Thyroid gland (tissue), 4 donors: ENCODE measurements around the gene FAIM2. TPM values are rescaled to one million over a fixed set of nuclear protein-coding genes. Genes with fewer than 3 reads are reported as not detected.

ENCODE experiments used
- DNase-seq, 2 donors: peaks; one replicate each; pipeline ENCODE4 v3.0.0-alpha.2; 2019
- H3K27ac ChIP-seq, 3 donors: fragments of 200-600 bp; sonication (generic); 1 replicate in 2 of 3; 2 replicates in 1 of 3; pipeline ENCODE4 v1.5.1; 2016 to 2019; ENCODE audit warnings: mild to moderate bottlenecking in 1 of 3, moderate library complexity in 1 of 3
- H3K27me3 ChIP-seq: fragments of 200-600 bp; sonication (generic); one replicate; pipeline ENCODE4 v1.5.1; 2019
- H3K36me3 ChIP-seq, 2 donors: fragments of 200-600 bp; sonication (generic); one replicate each; pipeline ENCODE4 v1.5.1; 2016 to 2019
- H3K4me1 ChIP-seq, 2 donors: fragments of 200-600 bp; sonication (generic); one replicate each; pipeline ENCODE4 v1.5.1; 2017 to 2019
- H3K4me3 ChIP-seq, 3 donors: fragments of 200-600 bp; sonication (generic); replicated peaks in 1 of 3; 1 replicate in 2 of 3; 2 replicates in 1 of 3; pipeline ENCODE4 v1.5.1; 2016; ENCODE audit warnings: mild to moderate bottlenecking in 1 of 3
- H3K9me3 ChIP-seq: fragments of 200-600 bp; sonication (generic); one replicate; pipeline ENCODE4 v1.5.1; 2017
- POLR2A ChIP-seq, 2 donors: fragments of 450-650 bp; IDR thresholded peaks; one replicate each; pipeline ENCODE4 v1.6.1; 2017; ENCODE audit warnings: antibody characterized with exemption in 2 of 2, mild to moderate bottlenecking in 2 of 2, moderate library complexity in 1 of 2
- WGBS, 2 donors: methylation state at CpG; one replicate each; pipeline ENCODE4 v1.1.5; 2017; 5-methylcytosine and 5-hydroxymethylcytosine counted together
- intact Hi-C: fragments of 100-400 bp; cut with DNase I; formaldehyde crosslinking; loops from one replicate; pipeline ENCODE4 v1.15.1; 2023
- total RNA-seq, 4 donors: library from RNA; depleted of rRNA; stranded (reverse); fragments of >200 nt; gene quantifications; one replicate each; pipeline ENCODE4 v1.2.3, GENCODE V29; 2016
- TF ChIP-seq, protein P1 (sequence below), 6 experiments: fragments of 200-600 bp in 3 of 6; fragments of 450-650 bp in 3 of 6; sonication (generic) in 3 of 6; IDR thresholded peaks; one replicate each; pipeline ENCODE4 v1.5.1; 2016 to 2019; ENCODE audit warnings: antibody characterized with exemption in 6 of 6, mild to moderate bottlenecking in 2 of 6, inconsistent platforms in 1 of 6, moderate library complexity in 1 of 6

FAIM2 gene
- total RNA-seq, 4 donors from 2014 or later: 0.13 to 3.0 (median 0.33) TPM; not detected in 1

DNA sequence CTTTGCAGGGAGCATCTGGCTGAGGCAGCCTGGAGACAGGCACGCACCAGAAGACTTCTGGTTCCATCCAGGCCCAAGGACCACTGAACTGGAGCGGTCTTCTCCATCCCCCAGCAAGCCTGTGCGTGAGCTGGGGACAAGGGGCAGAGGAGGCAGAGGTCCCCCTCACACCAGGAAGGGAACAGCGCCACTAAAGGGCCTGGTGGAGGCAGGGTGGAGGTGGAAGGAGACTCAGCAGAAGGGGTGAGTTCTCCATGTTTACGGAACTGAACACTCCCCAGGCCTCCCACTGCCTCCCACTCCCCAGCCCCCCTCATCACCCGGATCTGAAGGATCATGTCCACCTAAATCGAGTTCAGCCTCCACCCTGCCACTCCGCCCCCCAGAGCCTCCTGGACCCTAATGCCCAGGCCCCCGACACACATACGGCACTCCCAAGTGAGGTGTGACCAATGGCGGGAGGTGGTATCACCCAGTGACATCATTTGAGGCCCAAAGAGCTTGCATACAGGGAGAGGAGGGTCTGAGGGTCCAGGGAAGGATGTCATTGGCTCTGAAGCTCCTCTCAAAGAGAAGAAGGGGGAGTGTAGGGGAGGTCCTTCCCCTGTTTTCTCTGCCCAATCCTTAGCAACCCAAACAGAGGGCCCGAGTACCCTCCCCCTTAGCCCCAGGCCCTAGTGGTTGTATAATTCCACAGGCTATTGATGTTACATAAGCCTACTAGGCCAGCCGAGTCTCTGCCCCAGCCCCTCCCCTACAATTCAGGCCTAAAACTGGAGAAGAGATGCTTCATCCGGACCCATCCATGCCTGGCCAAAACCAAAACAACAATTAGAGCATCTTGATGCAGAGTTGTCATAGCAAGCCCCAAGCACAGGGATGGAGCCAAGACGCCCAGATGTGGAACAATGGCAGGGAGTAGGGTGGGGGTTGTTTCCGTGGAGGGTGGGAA, 1.0 kb downstream of the FAIM2 start:
- no peaks in the 10 kb centered on the region for H3K36me3 ChIP-seq
- H3K4me1 ChIP-seq: no peaks in the 10 kb centered on the region
- H3K27ac ChIP-seq: no peak overlapping the region
- intact Hi-C loops: no loop called here
- no peaks in the 10 kb centered on the region for H3K9me3 ChIP-seq
- WGBS, 2 donors: 75 to 80% methylated on average over 12 to 15 of the region's 16 CpGs
- H3K27me3 ChIP-seq: no peaks in the 10 kb centered on the region
- DNase-seq: no peak
- H3K4me3 ChIP-seq: no peak overlapping the region
- TF ChIP-seq POLR2A (IDR thresholded peaks at IDR 0.05): no peak
- TF ChIP-seq, protein P1, sequence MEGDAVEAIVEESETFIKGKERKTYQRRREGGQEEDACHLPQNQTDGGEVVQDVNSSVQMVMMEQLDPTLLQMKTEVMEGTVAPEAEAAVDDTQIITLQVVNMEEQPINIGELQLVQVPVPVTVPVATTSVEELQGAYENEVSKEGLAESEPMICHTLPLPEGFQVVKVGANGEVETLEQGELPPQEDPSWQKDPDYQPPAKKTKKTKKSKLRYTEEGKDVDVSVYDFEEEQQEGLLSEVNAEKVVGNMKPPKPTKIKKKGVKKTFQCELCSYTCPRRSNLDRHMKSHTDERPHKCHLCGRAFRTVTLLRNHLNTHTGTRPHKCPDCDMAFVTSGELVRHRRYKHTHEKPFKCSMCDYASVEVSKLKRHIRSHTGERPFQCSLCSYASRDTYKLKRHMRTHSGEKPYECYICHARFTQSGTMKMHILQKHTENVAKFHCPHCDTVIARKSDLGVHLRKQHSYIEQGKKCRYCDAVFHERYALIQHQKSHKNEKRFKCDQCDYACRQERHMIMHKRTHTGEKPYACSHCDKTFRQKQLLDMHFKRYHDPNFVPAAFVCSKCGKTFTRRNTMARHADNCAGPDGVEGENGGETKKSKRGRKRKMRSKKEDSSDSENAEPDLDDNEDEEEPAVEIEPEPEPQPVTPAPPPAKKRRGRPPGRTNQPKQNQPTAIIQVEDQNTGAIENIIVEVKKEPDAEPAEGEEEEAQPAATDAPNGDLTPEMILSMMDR (IDR thresholded peaks at IDR 0.05): no peak

DNA sequence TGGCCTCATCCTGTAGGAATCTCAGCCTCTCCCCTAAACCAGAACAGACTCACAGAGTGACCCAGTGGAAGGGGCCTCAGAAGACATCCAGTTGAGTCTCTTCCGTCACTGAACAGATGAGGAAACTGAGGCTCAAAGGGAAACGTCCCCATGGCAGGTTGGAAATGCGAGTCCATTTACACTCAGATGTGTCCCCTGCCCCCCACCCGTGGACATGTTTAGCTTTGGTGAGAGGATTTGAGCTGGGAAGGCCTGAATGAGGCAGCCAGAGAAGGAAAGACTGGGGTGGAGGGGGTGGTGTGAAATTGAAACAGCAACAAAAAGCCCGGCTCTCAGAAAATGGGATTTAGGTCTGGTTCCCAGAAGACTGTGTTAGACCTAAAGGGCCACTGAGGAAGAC, 1.7 kb downstream of the FAIM2 start:
- Histone ChIP-seq H3K4me3 (no peak overlapping the region), H3K27me3 (no peaks in the 10 kb centered on the region), H3K36me3 (no peaks in the 10 kb centered on the region), H3K27ac (no peak overlapping the region), H3K4me1 (no peaks in the 10 kb centered on the region), H3K9me3 (no peaks in the 10 kb centered on the region)
- DNase-seq: no peak
- intact Hi-C loops: no loop called here
- WGBS, 2 donors: 78 to 93% methylated on average over 5 of the region's 5 CpGs
- TF ChIP-seq, protein P1 (IDR thresholded peaks at IDR 0.05): no peak
- TF ChIP-seq POLR2A (IDR thresholded peaks at IDR 0.05): no peak

DNA sequence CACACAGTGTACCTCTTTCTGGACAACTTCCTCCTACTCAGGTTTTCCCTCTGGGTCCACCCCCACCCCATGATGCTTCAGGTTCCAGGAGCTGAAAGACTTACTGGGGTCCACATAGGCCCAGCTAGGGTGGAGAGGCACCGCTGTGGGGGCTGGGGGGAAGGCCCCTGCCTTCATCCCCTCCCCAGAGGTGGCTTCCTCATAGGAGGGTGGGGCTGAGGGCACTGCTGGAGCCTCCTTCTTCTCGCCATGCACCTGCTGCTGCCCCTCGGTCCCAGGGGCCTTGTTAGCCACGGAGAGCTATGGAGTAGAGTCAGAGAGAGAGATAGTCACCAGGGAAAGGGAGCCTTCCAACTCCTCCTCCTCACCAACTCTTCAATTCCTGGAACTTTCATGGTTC, 2.7 kb downstream of the FAIM2 start:
- 70 to 85% methylated on average over 4 of the region's 4 CpGs for WGBS, 2 donors
- Histone ChIP-seq H3K36me3 (no peaks in the 10 kb centered on the region), H3K4me1 (no peaks in the 10 kb centered on the region), H3K4me3 (no peak overlapping the region), H3K9me3 (no peaks in the 10 kb centered on the region), H3K27ac (no peak overlapping the region), H3K27me3 (no peaks in the 10 kb centered on the region)
- intact Hi-C loops: no loop called here
- DNase-seq: no peak
- TF ChIP-seq, protein P1 (IDR thresholded peaks at IDR 0.05): no peak
- TF ChIP-seq POLR2A (IDR thresholded peaks at IDR 0.05): no peak

DNA sequence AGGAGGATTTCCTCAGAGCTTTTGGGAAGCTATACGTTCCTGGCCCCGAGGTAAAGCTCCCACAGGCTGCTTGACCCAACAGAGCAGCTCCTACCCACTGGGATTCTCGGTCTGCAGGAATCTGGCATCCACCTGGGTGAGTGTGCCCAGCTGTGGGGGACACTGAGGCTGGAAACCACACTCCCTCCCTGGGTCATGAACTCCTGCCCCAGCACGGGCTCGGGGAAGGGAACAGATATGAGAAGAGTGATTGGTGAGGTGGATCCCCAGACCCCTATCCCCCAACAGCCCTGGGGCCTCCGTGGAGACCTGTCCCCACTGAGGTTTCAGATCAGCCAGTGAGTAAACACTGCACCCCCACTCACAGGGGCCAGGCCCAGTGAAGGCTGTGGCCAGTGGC, 3.3 kb downstream of the FAIM2 start:
- TF ChIP-seq, protein P1 (IDR thresholded peaks at IDR 0.05): no peak
- TF ChIP-seq POLR2A (IDR thresholded peaks at IDR 0.05): no peak
- Histone ChIP-seq H3K4me1 (no peaks in the 10 kb centered on the region), H3K36me3 (no peaks in the 10 kb centered on the region), H3K9me3 (no peaks in the 10 kb centered on the region), H3K27ac (no peak overlapping the region), H3K4me3 (no peak overlapping the region), H3K27me3 (no peaks in the 10 kb centered on the region)
- intact Hi-C loops: no loop called here
- WGBS, 2 donors: 56 to 86% methylated on average over 6 of the region's 6 CpGs
- no peak for DNase-seq

DNA sequence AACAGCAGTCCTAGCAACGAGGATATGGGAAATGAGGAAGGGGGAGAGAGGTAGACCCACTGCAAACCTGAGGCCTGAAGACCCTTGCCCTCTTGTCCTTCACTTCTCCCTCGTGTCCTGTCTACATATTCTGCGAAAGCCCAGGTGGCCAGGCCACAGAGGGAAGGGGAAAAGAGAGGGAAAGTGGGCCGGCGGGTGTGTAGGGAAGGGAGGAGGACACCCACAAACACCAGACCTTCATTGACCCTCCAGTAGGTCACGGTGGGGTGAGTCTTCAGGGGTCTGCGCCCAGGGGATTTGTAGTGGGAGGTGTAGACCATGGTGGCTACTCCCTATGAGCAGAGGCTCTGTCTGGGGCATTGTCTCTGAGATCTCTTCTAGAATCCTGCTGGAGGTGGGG, 3.8 kb downstream of the FAIM2 start:
- WGBS, 2 donors: 87 to 89% methylated on average over 7 of the region's 7 CpGs
- no peak for DNase-seq
- Histone ChIP-seq H3K9me3 (no peaks in the 10 kb centered on the region), H3K4me1 (no peaks in the 10 kb centered on the region), H3K27me3 (no peaks in the 10 kb centered on the region), H3K36me3 (no peaks in the 10 kb centered on the region), H3K27ac (no peak overlapping the region), H3K4me3 (no peak overlapping the region)
- intact Hi-C loops: no loop called here
- TF ChIP-seq, protein P1 (IDR thresholded peaks at IDR 0.05): no peak
- TF ChIP-seq POLR2A (IDR thresholded peaks at IDR 0.05): no peak
